HL-60 (cell line): ENCODE results near the gene ANKS6.

Source experiments
- DNase-seq, 2 experiments: peaks; one replicate each; pipeline ENCODE4 v3.0.0-alpha.2; 2010 to 2020; ENCODE audit warnings: low read depth in 1 of 2, low spot score in 1 of 2
- H3K27ac ChIP-seq: fragments of 250-450 bp; sonication (Bioruptor Pico); replicated peaks from 2 replicates; pipeline ENCODE4 v1.5.1; 2020; ENCODE audit warnings: mild to moderate bottlenecking, moderate library complexity
- H3K27me3 ChIP-seq: fragments of 250-450 bp; sonication (Bioruptor Pico); 2 replicates; pipeline ENCODE4 v1.5.1; 2021; ENCODE audit warnings: mild to moderate bottlenecking, moderate library complexity; ENCODE audit not compliant: insufficient read depth, poor library complexity, severe bottlenecking
- H3K4me3 ChIP-seq: replicated peaks from 2 replicates; pipeline ENCODE4 v1.5.1; 2011; ENCODE audit warnings: mild to moderate bottlenecking, control low read depth, low read length; ENCODE audit not compliant: insufficient read depth
- CTCF ChIP-seq: IDR thresholded peaks from one replicate; pipeline ENCODE4 v1.5.1; 2011; ENCODE audit warnings: low read length, control low read depth, inconsistent platforms; ENCODE audit not compliant: insufficient read depth
- GABPA ChIP-seq: IDR thresholded peaks from 2 replicates; pipeline ENCODE4 v1.6.1; 2012; ENCODE audit warnings: low read depth
- POLR2AphosphoS5 ChIP-seq: IDR thresholded peaks from 2 replicates; pipeline ENCODE4 v1.6.1; 2012; ENCODE audit warnings: low read depth
- REST ChIP-seq: IDR thresholded peaks from 2 replicates; pipeline ENCODE4 v1.6.1; 2012; ENCODE audit warnings: low read depth; ENCODE audit not compliant: insufficient replicate concordance
- SPI1 ChIP-seq: IDR thresholded peaks from 2 replicates; pipeline ENCODE4 v1.6.1; 2012; ENCODE audit warnings: low read depth, mild to moderate bottlenecking, borderline replicate concordance

Gene ANKS6

GRCh38 chr9:98738741-98739140, 57.6 kb downstream of the ANKS6 start:
- Histone ChIP-seq H3K27ac (no peak overlapping the region), H3K4me3 (no peak overlapping the region), H3K27me3 (no peaks in the 10 kb centered on the region)
- no peak for DNase-seq
- no peak for TF ChIP-seq POLR2AphosphoS5
- TF ChIP-seq CTCF = no peak
- no peak for TF ChIP-seq GABPA
- no peak for TF ChIP-seq SPI1
- no peak for TF ChIP-seq REST

GRCh38 chr9:98736226-98736625, 60.1 kb downstream of the ANKS6 start:
- Histone ChIP-seq H3K4me3 (no peak overlapping the region), H3K27ac (no peak overlapping the region), H3K27me3 (no peaks in the 10 kb centered on the region)
- no peak for TF ChIP-seq REST
- no peak for TF ChIP-seq SPI1
- TF ChIP-seq CTCF = no peak
- no peak for TF ChIP-seq GABPA
- no peak for TF ChIP-seq POLR2AphosphoS5
- no peak for DNase-seq

- Histone ChIP-seq H3K4me3 (no peak overlapping the region), H3K27me3 (no peaks in the 10 kb centered on the region)
- TF ChIP-seq CTCF (no peak), GABPA (no peak), SPI1 (no peak), REST (no peak), POLR2AphosphoS5 (no peak)
Observed at GRCh38 chr9:98732801-98733200, 63.6 kb downstream of the ANKS6 start.

More at GRCh38 chr9:98732801-98733200, 63.6 kb downstream of the ANKS6 start:
- no peak for DNase-seq
- no peak overlapping the region for H3K27ac ChIP-seq
